Effector CD4-positive, alpha-beta T cell (primary cell): ENCODE data around the gene NCKAP1.
"Not testable (repeated sequence)": the region's sequence is repeated elsewhere in the genome, so short reads cannot be mapped to it uniquely, and the experiment has no call there.

Experiments
- DNase-seq: peaks from one replicate; pipeline ENCODE4 v3.0.0-alpha.2; 2020

NCKAP1 gene

DNA sequence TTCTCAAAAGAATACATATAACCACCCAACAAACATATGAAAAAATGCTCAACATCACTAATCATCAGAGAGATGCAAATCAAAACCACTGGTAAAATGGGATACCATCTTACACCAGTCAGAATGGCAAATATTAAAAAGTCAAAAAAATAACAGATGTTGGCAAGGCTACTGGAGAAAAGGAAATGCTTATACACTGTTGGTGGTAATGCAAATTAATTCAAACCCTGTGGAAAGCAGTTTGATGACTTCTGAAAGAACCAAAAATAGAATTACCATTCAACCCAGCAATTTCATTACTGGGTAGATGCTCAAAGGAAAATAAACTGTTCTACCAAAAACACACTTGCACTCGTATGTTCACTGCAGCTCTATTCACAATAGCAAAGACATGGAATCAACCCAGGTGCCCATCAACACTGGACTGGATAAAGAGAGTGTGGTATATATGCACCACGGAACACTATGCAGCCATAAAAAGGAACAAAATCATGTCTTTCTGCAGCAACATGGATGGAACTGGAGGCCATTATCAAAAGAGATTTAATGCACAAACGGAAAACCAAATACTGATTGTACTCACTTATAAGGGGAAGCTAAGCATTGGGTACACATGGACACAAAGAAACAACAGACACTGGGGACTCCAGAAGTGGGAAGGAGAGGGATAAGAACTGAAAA is 38.8 kb downstream of the NCKAP1 start:
- no peak for DNase-seq

DNA sequence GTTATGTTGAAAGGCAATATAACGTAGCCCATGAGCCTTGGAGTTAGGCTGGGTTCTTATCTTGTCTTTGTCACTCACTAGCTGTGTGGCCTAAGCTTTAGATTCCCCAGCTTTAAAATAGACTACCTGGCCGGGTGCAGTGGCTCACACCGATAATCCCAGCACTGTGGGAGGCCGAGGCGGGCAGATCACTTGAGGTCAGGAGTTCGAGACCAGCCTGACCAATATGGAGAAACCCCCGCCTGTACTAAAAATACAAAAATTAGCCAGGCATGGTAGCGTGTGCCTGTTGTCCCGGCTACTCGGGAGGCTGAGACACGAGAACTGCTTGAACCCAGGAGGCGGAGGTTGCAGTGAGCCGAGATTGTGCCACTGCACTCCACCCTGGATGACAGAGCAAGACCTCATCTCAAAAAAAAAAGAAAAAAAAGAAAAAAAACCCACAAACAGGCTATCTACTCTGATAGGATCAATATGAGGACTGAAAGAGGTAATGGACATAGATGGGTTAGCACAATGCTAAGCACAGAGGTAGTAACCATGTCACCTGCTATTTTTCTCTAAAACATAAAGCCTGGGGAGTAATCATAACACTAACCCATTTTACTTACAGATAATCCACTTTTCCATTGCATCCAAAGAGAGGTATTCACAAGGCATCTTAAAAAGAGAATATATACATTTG is 43.9 kb downstream of the NCKAP1 start:
- DNase-seq: no peak

GRCh38 chr2:182982941-182983340 is 55.3 kb downstream of the NCKAP1 start:
- DNase-seq: no peak

DNA sequence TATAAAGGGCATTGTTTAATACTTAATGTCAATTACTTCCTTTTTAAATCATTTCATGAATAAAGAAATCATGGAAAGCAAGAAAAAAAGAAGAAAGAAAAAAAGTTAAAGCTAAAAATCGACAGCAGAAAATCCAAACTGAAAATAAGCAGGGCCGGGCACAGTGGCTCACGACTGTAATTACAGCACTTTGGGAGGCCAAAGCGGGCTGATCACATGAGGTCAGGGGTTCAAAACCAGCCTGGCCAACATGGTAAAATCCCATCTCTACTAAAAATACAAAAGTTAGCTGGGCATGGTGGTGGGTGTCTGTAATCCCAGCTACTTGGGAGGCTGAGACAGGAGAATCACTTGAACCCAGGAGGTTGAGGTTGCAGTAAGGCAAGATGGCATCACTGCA is 56.8 kb downstream of the NCKAP1 start:
- not testable (repeated sequence) for DNase-seq

DNA sequence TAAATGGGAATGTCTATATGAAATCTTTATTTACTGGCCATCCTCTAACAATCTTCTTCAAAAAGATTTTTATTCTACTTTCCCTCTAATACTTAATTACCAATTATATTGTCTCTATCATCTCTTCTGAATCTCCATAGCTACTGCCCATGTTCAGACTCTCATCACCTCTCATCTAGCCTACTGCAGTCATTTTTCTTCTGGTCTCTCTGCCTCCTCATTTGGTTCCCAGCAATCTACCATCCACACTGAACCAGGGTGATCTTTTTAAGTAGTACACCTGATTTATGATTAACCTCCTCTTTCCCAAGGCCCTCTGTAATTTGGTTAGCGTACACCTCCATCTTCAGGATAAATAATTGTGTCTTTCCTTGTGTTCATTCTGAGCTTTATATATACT is 57.6 kb downstream of the NCKAP1 start:
- no peak for DNase-seq

- DNase-seq: no peak
These were observed 58.1 kb downstream of the NCKAP1 start for GRCh38 chr2:182980115-182980514.

DNA sequence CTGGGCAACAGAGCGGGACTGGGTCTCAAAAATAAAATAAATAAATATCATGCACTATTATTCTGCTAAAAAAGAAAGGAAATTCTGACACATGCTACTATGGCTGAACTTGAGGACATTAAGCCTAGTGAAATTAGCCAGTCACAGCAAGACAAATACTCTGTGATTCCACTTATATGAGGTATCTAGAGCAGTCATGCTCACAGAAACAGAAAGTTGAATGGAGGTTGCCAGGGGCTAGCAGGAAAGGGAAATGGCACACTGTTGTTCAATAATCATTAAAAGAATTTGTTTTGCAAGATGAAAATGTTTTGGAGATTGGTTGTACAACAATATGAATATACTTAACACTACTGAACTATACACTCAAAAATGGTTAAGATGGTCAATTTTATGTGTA is 60.8 kb downstream of the NCKAP1 start:
- no peak for DNase-seq

DNA sequence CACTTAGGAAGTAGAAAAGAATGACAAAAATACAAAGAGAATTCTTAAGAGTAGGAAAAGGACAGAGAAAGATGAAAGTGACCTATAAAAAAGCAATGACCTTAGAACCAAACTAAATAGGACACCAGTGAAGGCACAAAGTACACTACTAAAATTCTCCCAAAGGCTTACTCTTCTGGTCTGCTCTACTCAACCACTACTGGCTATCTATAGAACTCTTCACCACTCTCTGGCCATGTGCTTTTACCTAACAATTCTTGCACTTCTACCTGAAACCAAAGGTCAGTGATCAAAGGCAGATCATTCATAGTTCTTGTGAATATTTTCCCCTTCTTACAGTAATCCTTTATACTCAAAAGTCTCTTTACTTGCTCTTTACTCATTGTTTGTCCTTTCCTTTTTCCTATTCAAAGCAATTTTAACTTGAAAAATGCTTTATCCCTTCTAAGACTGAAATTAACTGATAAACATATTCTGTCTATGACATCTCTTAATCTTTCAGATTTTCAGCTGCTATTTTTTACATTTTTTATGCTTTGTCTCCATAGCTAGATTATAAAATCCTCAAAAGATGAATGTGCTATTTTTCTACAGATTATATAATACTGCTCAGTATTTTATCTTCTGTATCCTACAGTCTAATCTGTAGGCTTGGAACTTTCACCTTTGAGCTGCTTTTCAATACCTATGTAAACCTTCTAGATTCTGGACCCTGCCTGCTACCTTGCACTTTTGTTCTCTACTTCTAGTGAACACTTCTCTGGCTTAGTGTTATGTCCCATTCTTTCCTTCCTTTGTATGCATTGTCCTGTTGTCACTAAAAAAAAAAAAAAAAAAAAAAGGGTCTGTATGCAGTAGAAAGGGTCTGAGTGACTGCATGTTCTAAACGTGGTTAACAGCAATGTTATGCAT is 64.6 kb downstream of the NCKAP1 start:
- DNase-seq: no peak

GRCh38 chr2:182972548-182972942 is 65.7 kb downstream of the NCKAP1 start:
- DNase-seq: no peak

DNA sequence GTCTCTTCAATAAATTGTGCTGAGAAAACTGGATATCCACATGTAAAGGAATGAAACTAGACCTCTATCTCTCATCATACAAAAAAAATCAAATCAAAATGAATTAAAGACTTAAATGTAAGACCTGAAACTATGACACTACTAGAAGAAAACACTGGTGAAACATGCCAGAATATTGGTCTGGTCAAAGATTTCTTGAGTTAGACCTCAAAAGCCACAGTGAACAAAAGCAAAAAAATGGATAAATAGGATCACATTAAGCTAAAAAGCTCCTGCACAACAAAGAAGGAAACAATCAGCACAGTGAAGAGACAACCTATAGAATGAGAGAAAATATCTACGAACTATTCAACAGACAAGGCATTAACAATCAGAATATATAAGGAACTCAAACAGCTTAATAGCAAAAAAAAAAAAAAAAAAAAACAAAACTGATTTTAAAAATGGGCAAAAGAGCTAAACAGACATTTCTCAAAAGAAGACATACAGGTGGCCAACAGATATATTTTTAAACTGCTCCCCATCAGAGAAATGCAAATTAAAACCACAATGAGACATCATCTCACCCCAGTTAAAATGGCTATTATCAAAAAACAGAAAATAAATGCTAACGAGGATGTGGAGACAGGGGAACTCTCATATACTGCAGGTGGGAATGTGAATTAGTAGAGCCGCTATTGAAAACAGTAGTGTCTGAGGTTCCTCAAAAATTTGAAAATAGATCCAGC is 66.3 kb downstream of the NCKAP1 start:
- DNase-seq: no peak

DNA sequence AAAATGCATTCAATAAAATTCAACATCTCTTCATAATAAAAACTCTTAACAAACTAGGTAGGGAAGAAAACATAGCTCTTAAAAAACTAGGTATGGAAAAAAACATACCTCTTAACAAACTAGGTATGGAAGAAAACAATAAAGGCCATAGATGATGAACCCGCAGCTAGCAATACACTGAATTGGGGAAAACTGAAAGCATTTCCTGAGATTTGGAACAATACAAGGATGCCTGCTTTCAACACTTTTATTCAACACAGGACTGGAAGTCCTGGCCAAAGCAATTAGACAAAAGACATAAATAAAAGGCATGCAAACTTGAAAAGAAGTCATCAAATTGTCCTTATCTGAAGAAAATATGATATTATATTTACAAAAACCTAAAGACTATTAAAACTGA is 67.8 kb downstream of the NCKAP1 start:
- DNase-seq: no peak

DNA sequence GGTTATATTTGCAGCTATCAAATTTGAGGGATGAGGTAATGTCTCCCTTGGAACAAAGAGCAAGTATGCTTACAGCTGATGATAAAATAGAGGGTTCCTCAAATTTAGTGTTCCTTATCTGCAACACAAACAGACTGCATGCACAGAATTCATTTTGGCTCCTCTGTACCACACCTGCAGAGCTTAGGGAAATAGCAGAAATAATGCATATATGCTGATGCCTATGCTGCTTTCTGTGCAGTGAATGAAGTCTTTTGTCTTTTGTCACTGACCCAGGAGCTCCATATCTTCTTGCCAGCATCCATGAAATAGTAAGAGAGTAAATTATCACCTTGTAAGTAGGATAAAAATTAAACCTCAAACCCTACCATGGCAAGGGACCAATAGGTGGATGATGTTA is 69.8 kb downstream of the NCKAP1 start:
- DNase-seq: no peak

- not testable (repeated sequence) for DNase-seq
These were observed 71.9 kb downstream of the NCKAP1 start for GRCh38 chr2:182966356-182966755.

DNA sequence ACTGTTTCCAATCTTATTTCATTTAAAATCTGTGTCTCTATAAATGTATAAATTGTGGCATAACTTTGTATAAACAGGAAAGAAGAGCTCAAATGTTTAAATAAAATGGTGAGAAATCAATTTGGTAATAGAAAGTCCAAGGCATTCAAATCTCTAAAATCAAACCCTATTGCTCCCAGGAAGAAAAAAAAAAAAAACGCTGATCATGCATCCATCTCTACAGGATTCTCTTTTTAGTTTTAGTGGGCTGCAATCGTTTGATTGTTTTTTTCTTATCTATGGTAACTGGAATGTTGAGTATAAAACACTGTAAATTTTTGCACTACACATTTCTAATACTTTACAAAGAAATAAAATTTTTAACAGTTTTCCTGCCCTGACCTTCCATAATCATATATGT is 75.6 kb downstream of the NCKAP1 start:
- DNase-seq: no peak

DNA sequence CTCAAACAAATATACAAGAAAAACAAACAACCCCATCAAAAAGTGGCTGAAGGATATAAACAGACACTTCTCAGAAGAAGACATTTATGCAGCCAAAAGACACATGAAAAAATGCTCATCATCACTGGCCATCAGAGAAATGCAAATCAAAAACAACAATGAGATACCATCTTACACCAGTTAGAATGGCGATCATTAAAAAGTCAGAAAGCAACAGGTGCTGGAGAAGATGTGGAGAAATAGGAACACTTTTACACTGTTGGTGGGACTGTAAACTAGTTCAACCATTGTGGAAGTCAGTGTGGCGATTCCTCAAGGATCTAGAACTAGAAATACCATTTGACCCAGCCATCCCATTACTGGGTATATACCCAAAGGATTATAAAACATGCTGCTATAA is 77.4 kb downstream of the NCKAP1 start:
- DNase-seq: not testable (repeated sequence)

DNA sequence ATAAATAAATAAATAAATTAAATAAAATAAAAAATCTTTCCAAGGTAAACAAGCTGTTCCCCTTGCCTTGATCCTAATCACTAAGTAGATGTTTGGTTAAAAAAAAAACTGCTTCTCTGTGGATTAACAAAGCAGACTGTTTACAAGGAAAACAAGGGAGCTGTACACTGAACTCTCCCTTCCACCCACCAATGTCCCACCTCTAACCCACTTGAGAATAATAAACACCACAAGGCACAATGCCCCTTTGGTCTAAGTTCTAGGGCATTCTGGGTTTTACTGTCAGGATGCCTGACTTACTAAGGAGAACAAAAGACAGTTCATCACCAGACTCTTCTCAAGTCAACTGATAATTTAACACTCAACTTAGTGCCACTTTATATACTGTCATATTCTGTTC is 83.5 kb downstream of the NCKAP1 start:
- DNase-seq: no peak

DNA sequence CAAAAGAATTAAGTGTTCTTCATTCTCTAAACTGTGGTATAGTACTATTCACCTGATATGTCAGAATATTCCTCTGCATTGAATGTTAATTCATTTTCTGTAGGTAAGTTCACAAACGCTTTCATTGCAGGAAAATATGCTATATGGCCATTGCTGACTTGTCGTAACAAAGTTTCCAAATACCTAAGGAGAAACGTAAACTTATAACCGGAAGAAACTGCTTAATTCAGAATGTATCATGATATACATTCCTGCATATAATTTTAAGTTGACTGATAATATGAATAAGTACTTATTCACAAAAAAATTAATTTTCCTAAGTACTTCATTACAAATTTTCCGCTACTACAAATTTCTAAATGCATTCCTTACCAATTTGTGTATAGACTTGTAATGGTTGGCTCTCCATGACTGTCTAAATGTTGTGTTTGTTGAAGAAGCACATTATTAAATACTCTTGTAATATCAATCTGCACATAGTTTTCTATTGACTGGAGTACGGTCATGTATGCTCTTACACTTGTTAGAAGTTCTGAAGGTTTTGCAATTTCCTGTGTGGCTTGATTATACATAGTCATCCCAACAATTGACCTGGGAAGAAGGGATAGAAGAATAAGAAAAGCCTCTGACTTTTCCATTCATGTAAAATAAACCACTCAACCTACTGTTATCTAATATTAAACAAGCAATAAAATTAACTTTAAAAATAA is 85.4 kb downstream of the NCKAP1 start:
- DNase-seq: no peak

DNA sequence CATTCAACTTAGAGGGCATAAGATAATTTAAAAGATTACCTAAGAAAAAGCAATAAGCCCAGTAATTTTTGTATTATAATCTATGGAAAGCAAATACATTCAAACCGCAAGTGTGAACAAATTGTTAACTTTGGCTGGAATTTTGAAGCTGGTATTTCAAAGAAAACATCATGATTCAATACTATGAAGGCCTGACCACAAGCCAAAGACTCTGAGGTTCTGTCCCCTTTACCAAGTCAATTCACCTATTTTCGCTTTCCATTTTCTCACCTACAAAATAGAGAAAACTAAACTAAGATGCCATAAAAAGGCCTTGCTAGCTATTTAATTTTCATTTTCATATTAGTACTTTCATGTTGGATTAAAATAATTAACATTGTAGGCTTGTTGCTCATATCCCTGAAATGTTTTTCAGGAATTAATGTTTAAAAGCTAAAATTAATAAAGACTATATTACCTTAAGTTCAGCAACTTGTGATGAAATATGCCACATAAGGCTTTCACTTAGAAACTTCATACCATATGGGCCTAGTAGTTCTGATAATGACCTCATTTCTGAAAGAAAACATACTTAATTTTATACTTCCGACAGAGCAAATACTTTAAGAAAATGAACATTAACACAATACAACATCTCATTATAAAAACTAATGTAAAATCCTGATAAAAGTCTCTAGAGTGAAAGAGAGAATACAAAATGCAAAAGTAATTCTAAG is 86.2 kb downstream of the NCKAP1 start:
- DNase-seq: no peak

DNA sequence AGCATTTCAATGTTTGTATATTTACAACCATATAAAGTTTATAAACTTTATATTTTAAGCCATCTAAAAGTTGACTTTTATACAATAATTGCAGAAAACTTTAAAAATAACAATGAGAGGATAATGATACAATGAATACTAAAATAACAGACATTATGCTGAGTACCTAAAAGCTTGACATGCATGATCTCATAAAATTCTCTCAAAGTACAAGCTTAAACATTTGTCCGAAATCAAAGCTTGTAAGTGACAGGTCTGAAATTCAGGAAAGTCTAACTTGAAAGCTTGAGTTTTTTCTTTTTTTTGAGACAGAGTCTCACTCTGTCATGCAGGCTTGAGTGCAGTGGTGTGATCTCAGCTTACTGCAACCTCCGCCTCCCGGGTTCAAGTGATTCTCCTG is 87.7 kb downstream of the NCKAP1 start:
- no peak for DNase-seq

DNA sequence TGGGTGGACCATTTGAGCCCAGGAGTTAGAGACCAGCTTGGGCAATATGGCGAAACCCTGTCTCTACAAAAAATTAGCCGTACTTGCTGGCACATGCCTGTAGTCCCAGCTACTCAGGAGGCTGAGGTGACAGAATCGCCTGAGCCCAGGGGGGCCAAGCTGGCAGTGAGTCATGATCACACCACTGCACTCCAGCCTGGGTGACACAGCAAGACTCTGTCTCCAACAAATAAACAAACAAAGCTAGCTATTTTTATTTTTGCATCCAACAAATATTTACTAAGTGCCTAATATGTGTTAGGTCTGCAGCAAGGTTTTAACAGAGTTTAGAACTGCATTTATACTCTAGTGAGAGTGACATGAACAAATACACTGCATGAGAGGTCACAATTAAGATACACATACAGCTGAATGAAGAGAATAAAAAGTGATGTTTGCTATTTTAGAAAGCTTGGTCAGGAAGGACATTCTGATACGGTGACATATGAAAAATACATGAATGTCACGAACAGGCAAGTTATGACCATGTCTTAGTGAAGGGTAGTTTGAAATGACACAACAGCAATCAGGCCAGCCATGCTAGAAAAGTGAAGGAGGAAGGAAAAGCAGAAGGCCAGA is 88.6 kb downstream of the NCKAP1 start:
- no peak for DNase-seq

DNA sequence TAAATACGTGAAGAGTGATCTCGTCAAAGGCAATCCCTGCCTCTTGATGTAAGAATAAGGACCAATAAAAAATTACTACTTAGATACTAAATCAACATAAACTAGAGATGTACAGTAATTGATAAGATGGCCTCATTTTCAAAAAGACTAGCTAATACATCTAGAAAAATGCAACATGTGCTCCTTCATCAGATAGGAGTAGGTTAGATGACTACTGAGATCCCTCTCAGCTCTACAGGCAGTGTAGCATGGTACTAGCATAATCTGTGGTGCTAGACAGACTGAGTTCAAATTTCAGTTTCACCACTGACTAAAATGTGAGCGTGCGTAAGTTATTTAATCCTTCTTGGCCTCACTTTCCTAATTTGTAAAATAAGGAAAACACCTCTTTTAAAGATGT is 89.2 kb downstream of the NCKAP1 start:
- DNase-seq: no peak
